ENCODE data around the gene AEN.
"Not testable (repeated sequence)": the region's sequence is repeated elsewhere in the genome, so short reads cannot be mapped to it uniquely, and the experiment has no call there.

The AEN gene

DNA sequence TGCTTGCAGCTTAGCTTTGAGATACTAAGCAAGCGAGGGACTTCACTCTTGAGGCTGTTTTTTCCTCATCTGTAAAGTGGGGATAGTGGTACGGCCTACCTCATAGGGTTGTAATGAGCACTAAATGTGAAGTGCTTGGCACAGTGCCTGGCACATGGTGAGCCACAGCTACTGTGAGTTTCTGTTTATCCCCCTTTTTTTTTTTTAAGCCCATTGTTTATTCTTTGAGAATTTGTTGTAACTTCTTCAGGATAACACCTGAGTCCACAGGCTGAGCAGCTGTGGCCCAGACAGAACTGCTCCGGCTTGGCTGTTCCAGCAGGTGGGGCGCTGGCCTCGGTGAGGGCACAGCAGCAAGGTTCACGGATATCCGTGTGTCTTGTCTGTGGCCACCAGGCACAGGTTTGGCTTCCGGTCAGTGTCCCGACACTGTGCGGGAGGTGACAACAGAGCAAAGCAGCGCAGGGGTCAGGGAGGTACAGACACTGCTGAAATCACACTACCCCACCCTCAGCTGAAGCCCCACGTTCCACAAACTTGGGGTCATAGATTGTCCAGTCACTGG is 10.4 kb downstream of the AEN start:
- no peak for DNase-seq (ENCODE audit: low spot score)

DNA sequence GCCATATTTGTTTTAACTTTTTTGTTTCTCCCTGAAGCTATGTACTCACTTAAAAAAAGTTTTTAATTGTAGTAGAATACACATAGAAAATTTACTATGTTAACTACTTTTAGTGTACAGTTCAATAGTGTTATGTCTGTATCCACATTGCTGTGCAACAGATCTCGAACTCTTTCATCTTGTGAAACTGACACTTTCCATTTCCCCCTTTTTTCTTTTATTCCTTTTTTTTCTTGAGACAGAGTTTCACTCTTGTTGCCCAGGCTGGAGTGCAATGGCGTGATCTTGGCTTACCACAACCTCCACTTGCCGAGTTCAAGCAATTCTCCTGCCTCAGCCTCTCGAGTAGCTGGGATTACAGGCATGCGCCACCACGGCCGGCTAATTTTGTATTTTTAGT is 11.7 kb downstream of the AEN start:
- not testable (repeated sequence) for DNase-seq (ENCODE audit: low spot score)

DNA sequence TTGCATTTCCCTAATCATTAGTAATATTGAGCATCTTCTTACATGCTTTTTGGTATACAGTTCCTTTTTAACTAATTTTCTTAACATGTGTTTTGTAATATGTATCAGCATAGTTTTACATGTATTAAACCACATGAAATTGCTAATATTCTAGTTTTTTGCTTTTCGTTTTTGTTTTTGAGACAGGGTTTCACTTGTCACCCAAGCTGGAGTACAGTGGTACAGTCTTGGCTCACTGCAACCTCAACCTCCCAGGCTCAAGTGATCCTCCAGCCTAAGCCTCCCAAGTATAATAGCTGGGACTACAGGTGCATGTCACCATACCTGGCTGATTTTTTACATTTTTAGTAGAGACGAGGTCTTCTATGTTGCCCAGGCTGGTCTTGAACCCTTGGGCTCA is 13.3 kb downstream of the AEN start:
- DNase-seq (ENCODE audit: low spot score), result no peak

DNA sequence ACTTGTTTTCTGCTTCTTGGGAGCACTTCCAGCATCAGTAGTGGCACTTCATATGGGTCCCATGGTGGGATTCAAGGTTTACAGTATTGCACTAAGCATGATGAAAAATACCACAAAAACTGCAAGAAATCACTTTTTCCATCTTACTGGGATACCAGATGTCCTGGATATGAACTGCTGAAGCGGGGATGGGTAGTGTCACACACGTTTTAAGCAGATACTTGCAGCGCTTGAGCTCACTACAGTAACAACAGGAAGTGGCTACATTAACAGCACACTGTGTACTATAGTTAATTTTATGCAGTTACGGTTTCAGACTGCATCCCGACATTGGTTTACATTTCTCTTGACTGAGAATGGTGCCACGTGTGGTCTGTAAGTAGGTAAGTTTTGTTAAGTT is 14.2 kb downstream of the AEN start:
- no peak for DNase-seq (ENCODE audit: low spot score)

DNA sequence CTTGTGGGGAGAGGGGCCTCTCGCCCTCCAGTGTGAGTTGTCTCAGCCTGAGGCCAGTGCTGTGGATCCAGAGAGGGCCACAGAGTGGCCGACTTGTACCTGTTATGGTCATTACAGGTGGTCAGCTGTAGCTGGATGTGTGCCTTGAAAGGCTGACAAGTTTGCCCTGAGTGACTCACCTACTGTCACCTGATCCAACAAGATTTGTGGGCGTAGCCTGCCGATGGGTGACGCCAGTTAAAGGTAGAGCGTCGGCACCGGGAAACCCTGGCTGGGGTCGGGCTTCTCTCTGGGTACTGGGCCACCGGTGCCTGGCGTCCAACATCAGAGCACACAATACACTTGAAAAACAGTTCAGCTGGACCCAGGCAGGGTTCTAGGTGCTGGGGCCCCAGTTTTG is 14.9 kb downstream of the AEN start:
- DNase-seq (ENCODE audit: low spot score), result no peak

DNA sequence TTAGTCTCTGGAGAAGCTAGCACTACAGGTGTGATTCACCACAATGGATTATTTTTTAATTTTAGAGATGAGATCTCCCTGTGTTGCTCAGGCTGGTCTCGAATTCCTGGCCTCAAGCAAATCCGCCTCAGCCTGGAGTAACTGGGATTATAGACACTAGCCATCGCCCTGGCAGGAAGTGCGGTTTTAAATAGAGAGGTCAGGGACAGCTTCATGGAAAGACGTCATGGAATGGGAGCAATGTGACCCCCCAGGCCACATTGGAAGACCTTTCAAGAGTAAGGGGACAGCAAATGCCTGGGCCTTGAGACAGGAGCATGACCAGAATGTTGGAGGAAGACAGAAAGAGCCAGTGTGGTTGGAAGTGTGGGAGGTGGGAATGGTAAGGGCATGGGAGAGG is 15.5 kb downstream of the AEN start:
- DNase-seq (ENCODE audit: low spot score), result no peak

DNA sequence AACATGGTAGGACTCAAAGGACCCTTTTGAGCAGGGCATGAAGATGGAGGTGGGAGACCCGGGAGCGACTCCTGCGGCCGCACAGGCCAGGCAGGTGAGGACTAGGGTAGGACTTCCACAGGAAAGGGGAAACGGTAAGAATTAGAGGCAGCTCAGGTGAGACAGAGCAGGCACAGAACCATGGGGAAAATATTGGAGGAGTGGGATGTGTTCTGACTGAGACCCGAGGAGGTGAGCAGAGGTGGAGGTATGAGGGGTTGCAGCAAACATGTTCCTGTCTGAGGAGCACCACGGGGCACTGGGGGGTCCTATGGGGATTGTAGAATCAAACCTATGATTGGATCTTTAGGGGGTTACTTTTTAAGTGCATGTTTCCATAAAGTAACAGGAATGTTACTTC is 16.3 kb downstream of the AEN start:
- no peak for DNase-seq (ENCODE audit: low spot score)

DNA sequence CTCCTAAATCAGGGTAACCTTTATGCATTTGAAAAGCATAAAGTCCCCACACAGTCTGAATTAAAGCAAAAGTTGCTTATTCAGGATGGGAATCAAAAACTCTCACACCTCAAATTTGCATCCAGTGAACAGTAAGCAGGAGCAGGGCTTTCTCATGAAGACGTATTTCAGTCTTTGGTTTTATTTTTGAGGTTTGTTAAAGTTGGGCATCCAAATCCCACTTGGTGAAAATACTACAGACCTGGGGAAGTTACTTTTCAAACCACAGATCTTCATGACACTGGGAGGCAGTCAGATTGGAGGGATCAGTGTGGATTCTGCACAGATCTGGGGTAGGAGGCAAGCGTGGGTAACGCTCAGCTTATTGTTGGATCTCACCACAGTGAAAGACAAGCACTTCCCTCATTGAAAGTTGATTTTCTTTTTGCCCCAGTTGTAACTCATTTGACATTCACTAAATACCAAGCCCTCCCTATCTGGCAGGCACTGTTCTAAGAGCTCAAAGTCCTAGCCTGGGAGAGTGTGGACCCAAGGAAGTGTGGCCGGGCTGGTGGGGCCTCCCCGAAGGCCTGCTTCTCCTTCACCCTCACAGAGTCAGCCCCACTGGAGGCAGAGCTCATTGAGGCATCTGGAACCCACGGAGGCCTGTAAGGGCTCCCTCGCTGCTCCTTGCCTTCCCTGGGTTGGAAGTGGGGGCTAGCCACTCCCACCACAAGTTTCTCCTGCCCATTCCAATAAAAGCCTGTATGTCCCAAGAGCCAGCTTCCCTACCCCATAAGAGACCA is 16.9 kb downstream of the AEN start:
- DNase-seq (ENCODE audit: low spot score), result no peak

DNA sequence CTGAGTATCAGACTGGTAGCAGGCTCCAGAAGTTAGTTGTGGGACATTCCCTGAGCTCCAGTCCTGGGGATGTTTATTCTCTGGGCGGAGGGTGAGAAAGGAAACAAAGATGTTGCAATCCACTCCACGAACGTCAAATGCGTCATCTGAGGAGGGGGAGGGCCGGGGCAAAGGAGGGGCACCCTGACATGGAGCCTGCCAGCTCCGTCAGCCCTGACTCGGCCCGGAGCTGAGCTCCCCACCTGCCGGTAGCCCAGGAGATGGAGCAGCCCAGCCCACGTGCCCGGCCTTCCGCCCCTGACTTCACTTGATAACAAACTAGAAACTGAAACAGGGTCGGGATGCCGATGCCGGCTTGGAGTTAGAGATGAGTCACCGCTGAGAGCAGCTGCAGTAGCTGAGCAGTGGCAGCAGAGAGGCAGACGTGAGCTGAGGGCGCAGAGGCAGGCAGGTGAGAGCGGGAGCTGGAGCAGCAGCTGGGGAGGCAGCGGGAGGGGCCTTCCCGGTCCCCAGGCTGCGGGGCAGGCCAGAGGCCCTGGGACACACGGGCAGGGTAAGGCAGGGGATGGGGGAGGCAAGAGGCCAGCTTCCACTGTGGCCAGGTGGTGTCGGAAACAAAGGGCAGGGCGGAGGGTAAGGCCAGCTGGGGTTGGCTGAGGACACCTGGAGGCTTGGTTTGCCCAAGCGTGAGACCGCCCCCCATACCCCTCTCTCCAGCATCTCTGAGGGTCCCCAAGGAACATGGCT is 17.7 kb downstream of the AEN start, which contains the start of gene ISG20:
TSS of gene ISG20 (plus strand) at position 391 of the 747 bp plus-strand sequence. CDS start at position 742, 351 bp downstream.
- peak; percentile 98 for DNase-seq (ENCODE audit: low spot score)

DNA sequence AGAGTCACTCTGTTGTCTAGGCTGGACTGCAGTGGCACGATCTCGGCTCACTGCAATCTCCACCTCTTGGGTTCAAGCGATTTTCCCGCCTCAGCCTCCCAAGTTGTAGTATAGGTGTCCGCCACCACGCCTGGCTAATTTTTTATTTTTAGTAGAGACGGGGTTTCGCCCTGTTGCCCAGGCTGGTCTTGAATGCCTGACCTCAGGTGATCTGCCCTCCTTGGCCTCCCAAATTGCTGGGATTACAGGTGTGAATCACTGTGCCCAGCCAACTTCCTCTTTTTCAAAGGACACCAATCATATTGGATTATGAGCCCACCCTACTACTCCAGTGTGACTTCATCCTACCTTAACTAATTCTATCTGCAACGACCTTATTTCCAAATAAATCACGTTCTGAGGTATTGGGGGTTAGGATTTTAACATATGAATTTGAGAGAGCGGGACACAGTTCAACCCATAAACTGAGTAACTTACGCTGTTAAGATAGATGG is 20.9 kb downstream of the AEN start:
- DNase-seq (ENCODE audit: low spot score), result no peak

DNA sequence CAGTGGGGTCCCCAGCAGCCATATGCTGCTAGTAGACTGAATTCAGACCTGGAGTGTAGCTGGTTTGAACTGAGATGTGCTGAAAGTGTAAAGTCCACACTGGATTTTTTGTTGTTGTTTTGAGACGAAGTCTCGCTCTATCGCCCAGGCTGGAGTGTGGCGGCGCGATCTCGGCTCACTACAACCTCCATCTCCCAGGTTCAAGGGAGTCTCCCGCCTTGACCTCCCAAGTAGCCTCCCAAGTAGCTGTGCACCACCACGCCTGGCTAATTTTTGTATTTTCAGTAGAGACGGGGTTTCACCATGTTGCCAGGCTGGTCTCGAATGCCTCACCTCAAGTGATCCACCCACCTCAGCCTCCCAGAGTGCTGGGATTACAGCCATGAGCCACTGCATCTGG is 21.4 kb downstream of the AEN start:
- DNase-seq (ENCODE audit: low spot score), result not testable (repeated sequence)

DNA sequence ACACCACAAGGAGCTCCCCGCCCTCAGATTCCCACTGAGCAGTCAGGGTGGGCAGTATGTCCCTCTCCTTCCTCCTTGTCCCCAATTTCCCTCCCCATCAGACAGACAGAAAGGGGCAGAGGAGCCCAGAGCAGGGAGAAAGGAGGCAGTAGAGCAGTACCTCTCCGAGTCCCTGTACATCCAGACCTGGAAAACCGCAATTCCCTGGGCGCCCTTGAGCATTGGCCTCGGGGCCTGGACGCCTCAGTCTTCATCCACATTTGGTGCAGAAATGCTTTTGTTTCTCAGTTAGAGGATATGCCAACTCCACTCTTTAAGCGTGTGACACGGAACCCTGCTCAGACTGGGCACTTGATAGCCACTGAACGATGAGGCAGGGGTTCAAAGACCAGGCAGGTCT is 23.6 kb downstream of the AEN start:
- no peak for DNase-seq (ENCODE audit: low spot score)

DNA sequence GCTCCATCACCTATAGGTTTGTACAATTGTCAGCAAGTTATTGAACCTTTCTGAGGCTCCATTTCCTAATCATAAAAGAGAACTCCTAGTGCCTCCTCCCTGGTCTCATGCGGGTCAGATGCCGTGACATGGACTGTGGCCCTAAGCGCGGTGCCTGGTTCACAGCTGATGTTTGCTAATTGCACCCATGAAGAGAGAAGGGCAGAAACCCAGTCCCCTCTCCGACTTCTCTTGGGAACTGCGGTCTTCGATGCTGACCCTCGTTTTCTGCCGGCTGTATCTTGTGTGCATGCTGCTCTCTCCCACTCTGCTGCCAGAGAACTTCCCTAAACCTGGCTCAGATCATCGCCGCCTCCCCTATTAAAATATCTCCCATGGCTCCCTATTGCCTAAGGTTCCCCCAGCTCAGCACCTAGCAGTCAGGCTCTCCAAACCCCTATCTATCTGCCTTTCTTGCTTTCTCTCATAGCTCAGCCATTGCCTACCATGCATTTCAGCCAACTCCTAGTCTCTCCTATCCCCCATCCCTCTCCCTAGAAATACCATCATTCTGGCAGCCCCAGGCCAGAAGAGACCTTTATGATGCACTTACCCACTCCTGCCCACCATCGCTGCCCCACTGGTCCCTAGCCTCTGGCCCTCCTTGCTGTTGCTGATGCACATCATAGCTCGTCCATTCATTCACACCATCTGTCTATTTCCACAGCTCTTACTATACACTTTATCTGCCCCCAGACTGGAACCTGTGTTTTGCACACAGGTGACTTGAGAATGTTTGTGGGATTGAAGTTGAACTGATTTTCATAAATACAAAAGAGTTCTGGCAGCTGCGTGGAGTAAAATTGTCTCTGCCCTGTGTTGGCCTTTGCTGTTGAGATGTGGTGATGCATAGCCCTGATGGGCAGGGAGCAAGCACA is 24.3 kb downstream of the AEN start:
- no peak for DNase-seq (ENCODE audit: low spot score)

DNA sequence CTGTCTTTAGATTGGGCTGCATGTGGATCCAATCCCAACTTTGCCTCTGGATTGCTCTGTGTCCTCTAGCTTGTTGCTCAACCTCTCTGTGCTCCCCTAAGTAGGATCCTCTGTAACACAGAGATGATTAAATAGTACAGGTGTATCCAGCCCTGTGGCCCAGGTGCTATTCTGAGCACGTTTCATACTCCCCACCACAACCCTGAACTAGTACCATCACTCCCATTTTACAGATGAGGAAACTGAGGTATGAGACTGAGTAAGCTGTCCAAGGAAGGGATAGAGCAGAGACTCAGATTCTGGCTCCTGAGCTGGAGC is 24.9 kb downstream of the AEN start:
- no peak for DNase-seq (ENCODE audit: low spot score)

DNA sequence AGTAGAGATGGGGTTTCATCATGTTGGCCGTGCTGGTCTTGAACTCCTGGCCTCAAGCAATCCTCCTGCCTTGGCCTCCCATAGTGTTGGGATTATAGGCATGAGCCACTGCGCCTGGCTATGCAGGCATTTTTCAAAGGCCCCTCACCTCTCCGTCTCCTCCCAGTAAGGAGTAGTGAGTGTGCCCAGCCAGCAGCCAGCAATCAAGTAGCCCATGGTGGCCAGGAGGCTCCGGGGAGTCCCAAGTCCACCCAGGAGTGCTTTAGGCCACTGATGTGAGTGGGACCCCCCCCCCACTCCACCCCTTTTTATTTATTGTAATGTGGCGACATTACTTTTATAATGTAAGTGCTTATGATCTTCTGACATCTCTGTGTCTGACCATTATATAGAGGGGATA is 25.8 kb downstream of the AEN start:
- no peak for DNase-seq (ENCODE audit: low spot score)

DNA sequence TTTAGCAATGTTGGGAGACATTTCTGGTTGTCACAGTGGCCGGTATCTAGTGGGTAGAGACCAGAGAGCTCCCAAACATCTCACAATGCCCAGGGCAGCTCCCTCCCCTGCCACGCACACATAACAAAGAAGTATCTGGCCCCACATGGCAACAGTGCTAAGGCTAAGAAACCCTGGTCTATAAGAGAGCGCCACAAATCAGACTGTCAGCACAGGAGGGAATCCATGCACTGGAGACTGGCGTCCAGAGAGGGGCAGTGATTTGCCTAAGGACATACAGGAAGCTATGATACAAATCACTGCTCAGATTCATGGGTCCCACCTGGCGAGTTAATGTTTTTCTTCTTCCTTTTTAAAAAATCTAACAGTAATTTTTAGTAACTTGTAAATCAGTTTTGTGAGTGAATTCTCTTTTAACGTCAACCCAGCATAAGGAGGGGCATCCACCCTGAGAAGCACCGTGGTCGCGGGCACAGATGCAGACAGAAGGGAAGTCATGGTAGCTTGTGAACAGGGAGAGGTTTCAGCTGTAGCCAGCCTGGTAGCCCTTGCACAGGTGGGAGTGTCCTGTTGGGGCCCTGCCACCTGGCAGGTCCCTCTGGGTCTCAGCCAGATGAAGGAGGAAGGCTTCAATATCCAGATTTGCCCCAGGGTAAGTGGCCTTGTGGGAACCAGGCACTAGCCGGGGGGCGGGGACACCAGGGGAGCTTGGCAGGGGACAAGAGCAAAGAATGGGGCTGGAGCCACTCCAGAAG is 26.4 kb downstream of the AEN start:
- no peak for DNase-seq (ENCODE audit: low spot score)

DNA sequence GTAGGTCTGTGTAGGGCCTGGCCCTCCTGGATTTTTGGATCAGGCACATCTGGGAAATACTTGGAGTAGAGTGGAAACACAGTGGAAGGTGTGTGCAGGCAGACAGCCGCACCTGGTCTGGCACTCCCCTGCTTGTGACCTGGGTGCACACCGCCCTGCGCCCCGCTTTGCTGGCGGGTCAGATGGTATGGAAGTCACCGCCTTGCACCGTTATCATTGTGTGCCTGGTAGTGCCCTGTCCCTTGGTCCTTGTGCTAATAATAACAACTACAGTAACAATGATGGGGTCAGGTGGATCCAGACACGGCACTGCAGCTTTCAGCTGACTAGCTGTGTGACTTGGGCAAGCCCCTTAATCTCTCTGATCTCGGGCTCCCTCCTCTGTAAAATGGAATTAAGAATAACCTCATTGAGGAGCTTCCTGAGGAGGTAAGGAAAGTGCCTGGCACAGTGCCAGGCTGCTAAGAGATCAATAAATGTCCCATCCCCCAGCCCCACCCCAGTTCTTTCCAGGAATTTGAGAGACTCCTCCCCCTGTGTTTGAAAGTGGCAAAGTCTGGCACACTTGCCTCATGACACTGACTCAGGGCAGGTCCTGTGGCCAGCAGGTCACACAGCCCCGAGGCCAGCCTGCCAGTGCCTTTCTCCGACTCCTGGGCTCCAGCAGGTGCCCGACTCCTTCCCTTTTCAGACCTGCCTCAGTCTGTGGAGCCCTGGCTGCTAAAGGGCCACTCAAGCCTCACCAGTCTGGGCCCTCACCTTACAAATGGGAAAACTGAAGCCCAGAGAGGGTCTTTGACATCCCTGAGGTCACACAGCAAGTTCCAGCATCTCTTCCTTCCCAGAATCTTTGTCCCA is 27.4 kb downstream of the AEN start:
- DNase-seq (ENCODE audit: low spot score), result no peak

DNA sequence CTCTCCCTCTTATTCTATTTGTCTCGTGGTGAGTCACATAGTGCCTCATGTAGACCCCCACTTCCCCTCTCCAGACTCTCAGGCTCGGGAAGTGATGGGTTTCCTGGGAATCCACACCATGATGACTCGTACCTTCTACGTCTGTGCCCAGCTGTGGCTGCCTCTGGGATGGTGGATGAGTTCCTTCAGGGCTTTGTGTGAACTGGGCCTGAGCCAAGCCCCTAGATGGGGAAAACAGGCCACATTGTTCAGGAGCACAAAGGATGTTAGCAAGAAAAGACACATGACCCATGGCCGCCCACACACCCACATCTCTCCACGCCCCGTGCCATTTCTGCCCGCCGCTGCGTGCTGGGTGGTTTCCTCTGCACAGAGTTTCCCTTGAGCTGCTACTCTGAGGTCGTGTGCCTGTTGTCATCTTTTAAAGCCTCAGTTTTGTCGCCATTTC is 28.2 kb downstream of the AEN start:
- DNase-seq (ENCODE audit: low spot score), result peak; percentile 79

DNA sequence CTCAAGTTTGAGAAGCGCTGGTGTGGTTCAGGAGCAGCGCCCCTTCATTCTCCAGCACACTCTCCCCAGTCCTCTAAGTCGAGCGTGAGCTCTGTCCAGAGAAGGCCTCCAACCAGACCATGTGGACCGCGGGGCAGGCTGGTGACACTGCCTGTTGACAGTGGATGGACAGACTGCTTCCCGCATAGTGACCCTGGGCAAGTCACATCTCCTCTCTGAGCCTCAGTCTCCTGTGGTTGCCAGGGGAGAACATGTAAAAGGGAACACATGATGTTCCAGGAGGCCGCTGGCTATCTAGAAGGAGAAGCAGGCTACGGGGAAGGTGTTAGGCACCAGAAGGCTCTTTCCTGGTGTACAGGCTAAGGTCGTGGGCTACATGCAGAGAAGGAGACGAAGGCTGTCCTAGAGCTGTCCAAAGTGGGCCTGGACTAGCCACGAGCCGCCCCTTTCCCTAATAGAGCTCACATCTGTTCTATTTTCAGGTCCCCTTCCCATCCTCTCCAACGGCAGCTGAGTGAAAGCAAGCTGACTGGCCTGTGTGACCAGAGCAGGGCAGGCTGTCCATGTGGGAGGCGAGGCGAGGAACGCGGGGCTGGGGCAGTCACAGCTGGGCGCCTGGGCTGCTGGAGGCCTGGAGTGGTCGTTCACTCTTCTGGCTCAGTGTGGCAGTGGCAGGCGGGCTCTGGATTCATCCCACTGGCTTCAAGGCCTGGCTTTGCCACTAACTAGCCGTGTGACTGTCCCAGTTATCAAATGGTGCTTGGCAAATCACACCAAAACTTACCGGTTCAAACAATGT is 28.8 kb downstream of the AEN start:
- DNase-seq (ENCODE audit: low spot score), result no peak

DNA sequence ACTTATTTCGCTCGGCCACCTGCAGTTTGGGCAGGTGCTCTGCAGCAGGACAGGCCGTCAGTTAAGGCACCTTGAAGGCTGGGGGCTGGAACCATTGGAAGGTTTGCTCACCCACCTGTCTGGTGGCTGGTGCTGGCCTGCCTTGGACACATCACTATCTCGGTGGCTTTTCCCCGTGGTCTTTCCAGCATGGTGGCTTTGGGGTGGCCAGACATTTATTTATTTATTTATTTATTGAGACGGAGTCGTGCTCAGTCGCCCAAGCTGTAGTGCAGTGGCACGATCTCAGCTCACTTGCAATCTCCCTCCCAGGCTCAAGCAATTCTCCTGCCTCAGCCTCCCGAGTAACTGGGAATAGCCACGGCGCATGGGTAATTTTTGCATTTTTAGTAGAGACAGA is 29.4 kb downstream of the AEN start:
- DNase-seq (ENCODE audit: low spot score), result no peak

Data from hepatic stellate cell (primary cell).